ENCODE results near the gene LINC01488. TPM values are rescaled to one million over a fixed set of nuclear protein-coding genes. Genes with fewer than 3 reads are reported as not detected.

Gene LINC01488
- total and polyA plus RNA-seq, 9 of the 15 experiments (the other 6 are each of a cell fraction or from before 2014, with no cell fraction given) = not detected

DNA sequence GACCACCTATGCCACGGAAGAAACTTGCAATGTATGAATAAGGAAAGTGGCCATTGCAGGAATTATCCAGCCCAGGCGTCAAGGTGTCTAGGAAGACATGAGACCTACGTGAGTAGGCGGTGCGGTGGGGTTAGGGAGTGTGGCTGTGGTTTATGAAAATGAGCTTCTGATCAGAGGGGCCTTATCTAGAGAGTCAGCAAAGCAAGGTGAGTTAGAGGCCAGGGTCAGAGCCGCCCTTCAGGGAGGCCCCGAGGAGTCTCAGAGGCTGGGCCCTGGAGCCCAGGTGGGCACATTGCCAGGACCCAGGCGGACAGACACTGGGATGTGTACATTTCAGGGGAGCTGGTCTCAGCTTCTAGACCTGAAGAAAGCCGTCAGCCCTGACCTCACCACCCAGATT lies 13.8 kb upstream of the LINC01488 start (continued):
- TF ChIP-seq, protein P1, sequence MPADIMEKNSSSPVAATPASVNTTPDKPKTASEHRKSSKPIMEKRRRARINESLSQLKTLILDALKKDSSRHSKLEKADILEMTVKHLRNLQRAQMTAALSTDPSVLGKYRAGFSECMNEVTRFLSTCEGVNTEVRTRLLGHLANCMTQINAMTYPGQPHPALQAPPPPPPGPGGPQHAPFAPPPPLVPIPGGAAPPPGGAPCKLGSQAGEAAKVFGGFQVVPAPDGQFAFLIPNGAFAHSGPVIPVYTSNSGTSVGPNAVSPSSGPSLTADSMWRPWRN (IDR thresholded peaks at IDR 0.05; ENCODE audit: low read depth) = peak; percentile 49; the same call in 1 of the 2 replicates
- no peak for TF ChIP-seq TAF15 (IDR thresholded peaks at IDR 0.05; ENCODE audit: low read depth, low read length)
- peak; percentile 41; the same call in 1 of the 2 replicates for TF ChIP-seq TCF3 (CRISPR knock-in tag; IDR thresholded peaks at IDR 0.05)
- TF ChIP-seq ZFP1 (CRISPR knock-in tag; IDR thresholded peaks at IDR 0.05) = no peak
- TF ChIP-seq, protein P2, sequence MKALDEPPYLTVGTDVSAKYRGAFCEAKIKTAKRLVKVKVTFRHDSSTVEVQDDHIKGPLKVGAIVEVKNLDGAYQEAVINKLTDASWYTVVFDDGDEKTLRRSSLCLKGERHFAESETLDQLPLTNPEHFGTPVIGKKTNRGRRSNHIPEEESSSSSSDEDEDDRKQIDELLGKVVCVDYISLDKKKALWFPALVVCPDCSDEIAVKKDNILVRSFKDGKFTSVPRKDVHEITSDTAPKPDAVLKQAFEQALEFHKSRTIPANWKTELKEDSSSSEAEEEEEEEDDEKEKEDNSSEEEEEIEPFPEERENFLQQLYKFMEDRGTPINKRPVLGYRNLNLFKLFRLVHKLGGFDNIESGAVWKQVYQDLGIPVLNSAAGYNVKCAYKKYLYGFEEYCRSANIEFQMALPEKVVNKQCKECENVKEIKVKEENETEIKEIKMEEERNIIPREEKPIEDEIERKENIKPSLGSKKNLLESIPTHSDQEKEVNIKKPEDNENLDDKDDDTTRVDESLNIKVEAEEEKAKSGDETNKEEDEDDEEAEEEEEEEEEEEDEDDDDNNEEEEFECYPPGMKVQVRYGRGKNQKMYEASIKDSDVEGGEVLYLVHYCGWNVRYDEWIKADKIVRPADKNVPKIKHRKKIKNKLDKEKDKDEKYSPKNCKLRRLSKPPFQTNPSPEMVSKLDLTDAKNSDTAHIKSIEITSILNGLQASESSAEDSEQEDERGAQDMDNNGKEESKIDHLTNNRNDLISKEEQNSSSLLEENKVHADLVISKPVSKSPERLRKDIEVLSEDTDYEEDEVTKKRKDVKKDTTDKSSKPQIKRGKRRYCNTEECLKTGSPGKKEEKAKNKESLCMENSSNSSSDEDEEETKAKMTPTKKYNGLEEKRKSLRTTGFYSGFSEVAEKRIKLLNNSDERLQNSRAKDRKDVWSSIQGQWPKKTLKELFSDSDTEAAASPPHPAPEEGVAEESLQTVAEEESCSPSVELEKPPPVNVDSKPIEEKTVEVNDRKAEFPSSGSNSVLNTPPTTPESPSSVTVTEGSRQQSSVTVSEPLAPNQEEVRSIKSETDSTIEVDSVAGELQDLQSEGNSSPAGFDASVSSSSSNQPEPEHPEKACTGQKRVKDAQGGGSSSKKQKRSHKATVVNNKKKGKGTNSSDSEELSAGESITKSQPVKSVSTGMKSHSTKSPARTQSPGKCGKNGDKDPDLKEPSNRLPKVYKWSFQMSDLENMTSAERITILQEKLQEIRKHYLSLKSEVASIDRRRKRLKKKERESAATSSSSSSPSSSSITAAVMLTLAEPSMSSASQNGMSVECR (CRISPR knock-in tag; IDR thresholded peaks at IDR 0.05) = no peak
- TF ChIP-seq ZNF551 (CRISPR knock-in tag; IDR thresholded peaks at IDR 0.05) = no peak
- no peak for TF ChIP-seq ZNF3 (CRISPR knock-in tag; IDR thresholded peaks at IDR 0.05)
- TF ChIP-seq NFIC (IDR thresholded peaks at IDR 0.05) = peak; percentile 77
- TF ChIP-seq GTF2F1 (IDR thresholded peaks at IDR 0.05; ENCODE audit: low read depth, low read length) = no peak

Measured in K562 (cell line).